Lung (tissue), 12 donors: ENCODE data around the gene SLC13A2. TPM values are rescaled to one million over a fixed set of nuclear protein-coding genes. Genes with fewer than 3 reads are reported as not detected.

Source experiments
- ATAC-seq: fragments of 200-7000 bp; cut with Tn5 transposase; one replicate; pipeline ENCODE4 v1.9.1; 2020; ENCODE audit warnings: moderate number of reproducible peaks; ENCODE audit not compliant: insufficient read depth, low FRiP score
- DNase-seq, 3 donors: peaks; one replicate each; pipeline ENCODE4 v3.0.0-alpha.2; 2013 to 2017
- H3K27ac ChIP-seq, 2 donors: one replicate each; pipeline ENCODE4 v1.5.1; 2013; ENCODE audit warnings: mild to moderate bottlenecking in 2 of 2, moderate library complexity in 2 of 2, control low read depth in 1 of 2, inconsistent platforms in 1 of 2, low read depth in 1 of 2, low read length in 1 of 2
- H3K27me3 ChIP-seq, 3 donors: one replicate each; pipeline ENCODE4 v1.5.1; 2013; ENCODE audit warnings: low read length in 2 of 3; ENCODE audit not compliant: control insufficient read depth in 3 of 3, insufficient read depth in 3 of 3
- H3K36me3 ChIP-seq, 4 donors: one replicate each; pipeline ENCODE4 v1.5.1; 2013; ENCODE audit warnings: low read length in 4 of 4, mild to moderate bottlenecking in 1 of 4, moderate library complexity in 1 of 4; ENCODE audit not compliant: control insufficient read depth in 4 of 4, insufficient read depth in 4 of 4
- H3K4me1 ChIP-seq, 5 donors: one replicate each; pipeline ENCODE4 v1.5.1; 2013; ENCODE audit warnings: low read length in 5 of 5, mild to moderate bottlenecking in 2 of 5, moderate library complexity in 1 of 5; ENCODE audit not compliant: control insufficient read depth in 5 of 5, insufficient read depth in 5 of 5
- H3K4me3 ChIP-seq: one replicate; pipeline ENCODE4 v1.5.1; 2013; ENCODE audit warnings: mild to moderate bottlenecking, control low read depth, moderate library complexity
- H3K9ac ChIP-seq, 2 donors: one replicate each; pipeline ENCODE4 v1.5.1; 2013; ENCODE audit warnings: low read length in 2 of 2, control low read depth in 1 of 2; ENCODE audit not compliant: insufficient read depth in 1 of 2
- H3K9me3 ChIP-seq, 4 donors: one replicate each; pipeline ENCODE4 v1.5.1; 2013; ENCODE audit warnings: low read length in 3 of 4, mild to moderate bottlenecking in 1 of 4, moderate library complexity in 1 of 4; ENCODE audit not compliant: control insufficient read depth in 4 of 4, insufficient read depth in 3 of 4
- whole genome bisulfite sequencing, 2 donors: extraction: QIAGEN DNeasy Blood & Tissue Kit; methylation state at CpG; one replicate each; pipeline ENCODE4 v1.1.7; 2013; 5-methylcytosine and 5-hydroxymethylcytosine counted together
- polyA plus RNA-seq, 2 donors: library from polyadenylated mRNA; stranded (reverse); fragments of 200-250 nt; gene quantifications; one replicate each; pipeline ENCODE4 v1.2.1, GENCODE V29; 2013
- total RNA-seq, 2 donors: library from RNA; depleted of rRNA in 1 of 2; stranded (reverse); fragments of >200 nt in 1 of 2; gene quantifications; one replicate each; pipeline ENCODE4 v1.2.1, GENCODE V29; 2014 to 2021
- TF ChIP-seq, protein P1 (sequence below): IDR thresholded peaks from 2 replicates; pipeline ENCODE4 v1.5.1; 2012; ENCODE audit warnings: mild to moderate bottlenecking; ENCODE audit errors: control extremely low read depth, extremely low read depth
- donor health status: control.
- donor health status: control.
- donor health status: Bipolar disorder and iron deficiency.
- donor health status: healthy.
- donor health status: DM: yes; HTN: yes; CAD: no.

Gene SLC13A2
- total and polyA plus RNA-seq, 4 donors: 0.02 to 0.15 (median 0.06) TPM; not detected in 1

DNA sequence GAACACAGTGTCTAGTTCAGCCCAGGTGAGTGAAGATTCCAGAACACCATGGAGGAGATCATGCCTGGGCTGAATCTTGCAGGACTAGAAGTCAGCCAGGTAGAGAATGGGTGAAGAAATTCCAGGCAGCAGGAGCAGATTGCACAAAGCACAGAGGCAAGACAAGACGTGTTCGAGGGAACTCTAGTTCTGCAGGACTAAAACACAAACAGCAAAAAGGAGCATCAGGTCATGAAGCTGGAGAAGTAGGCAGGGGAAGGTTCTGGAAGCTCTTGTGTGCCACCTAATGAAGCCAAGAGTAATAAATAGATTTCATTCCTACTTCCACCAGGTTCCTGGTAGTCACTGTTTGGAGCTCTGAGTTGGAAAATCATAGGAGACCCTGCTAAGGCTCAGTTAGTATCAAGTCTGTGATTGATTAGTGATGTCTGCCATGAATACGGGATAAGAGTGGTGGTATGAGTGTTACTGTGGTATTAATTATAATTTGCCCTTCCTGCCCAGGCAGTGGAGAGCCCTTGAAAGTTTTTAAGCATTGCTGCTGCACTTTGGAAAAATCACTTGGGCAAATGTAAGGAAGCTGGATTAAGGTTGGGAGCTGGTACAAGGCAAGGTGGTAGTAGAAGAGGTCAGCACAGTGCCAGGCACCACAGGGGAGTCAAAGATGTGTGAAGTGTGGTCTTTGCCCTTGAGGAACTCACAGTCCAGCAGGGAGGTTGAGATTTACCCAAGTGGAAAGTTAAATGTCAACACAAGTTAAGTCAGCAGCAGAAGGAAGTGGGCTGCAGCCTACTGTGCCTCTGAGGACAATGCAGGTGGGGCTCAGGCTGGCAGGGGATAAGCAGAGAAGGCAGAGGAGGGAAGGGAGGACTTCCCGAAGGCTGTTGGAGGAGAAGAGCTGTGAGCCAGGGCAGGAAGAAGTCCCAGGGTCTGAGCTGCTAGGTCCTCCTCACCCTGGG is 19.2 kb downstream of the SLC13A2 start:
- Histone ChIP-seq H3K9ac (no peak overlapping the region), H3K36me3 (no peaks in the 10 kb centered on the region), H3K27me3 (no peaks in the 10 kb centered on the region), H3K27ac (no peak overlapping the region), H3K4me3 (no peak overlapping the region), H3K4me1 (peaks cover 0 to 7% (median 0%) of the 10 kb centered on the region in 5 donors), H3K9me3 (no peaks in the 10 kb centered on the region)
- no peak for ATAC-seq
- no peak for DNase-seq
- 52 to 57% methylated on average over 4 of the region's 4 CpGs for WGBS, 2 donors
- TF ChIP-seq, protein P1, sequence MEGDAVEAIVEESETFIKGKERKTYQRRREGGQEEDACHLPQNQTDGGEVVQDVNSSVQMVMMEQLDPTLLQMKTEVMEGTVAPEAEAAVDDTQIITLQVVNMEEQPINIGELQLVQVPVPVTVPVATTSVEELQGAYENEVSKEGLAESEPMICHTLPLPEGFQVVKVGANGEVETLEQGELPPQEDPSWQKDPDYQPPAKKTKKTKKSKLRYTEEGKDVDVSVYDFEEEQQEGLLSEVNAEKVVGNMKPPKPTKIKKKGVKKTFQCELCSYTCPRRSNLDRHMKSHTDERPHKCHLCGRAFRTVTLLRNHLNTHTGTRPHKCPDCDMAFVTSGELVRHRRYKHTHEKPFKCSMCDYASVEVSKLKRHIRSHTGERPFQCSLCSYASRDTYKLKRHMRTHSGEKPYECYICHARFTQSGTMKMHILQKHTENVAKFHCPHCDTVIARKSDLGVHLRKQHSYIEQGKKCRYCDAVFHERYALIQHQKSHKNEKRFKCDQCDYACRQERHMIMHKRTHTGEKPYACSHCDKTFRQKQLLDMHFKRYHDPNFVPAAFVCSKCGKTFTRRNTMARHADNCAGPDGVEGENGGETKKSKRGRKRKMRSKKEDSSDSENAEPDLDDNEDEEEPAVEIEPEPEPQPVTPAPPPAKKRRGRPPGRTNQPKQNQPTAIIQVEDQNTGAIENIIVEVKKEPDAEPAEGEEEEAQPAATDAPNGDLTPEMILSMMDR: no peak

GRCh38 chr17:28493460-28493859 is 20.0 kb downstream of the SLC13A2 start:
- no peak overlapping the region for H3K27ac ChIP-seq
- no peak overlapping the region for H3K9ac ChIP-seq
- no peak overlapping the region for H3K4me3 ChIP-seq
- no peaks in the 10 kb centered on the region for H3K9me3 ChIP-seq
- no peak for DNase-seq
- H3K4me1 ChIP-seq: peaks cover 0 to 9% (median 0%) of the 10 kb centered on the region in 5 donors
- WGBS, 2 donors: 58 to 75% methylated on average over 9 of the region's 9 CpGs
- TF ChIP-seq, protein P1: no peak
- H3K27me3 ChIP-seq: no peaks in the 10 kb centered on the region
- no peaks in the 10 kb centered on the region for H3K36me3 ChIP-seq
- no peak for ATAC-seq

DNA sequence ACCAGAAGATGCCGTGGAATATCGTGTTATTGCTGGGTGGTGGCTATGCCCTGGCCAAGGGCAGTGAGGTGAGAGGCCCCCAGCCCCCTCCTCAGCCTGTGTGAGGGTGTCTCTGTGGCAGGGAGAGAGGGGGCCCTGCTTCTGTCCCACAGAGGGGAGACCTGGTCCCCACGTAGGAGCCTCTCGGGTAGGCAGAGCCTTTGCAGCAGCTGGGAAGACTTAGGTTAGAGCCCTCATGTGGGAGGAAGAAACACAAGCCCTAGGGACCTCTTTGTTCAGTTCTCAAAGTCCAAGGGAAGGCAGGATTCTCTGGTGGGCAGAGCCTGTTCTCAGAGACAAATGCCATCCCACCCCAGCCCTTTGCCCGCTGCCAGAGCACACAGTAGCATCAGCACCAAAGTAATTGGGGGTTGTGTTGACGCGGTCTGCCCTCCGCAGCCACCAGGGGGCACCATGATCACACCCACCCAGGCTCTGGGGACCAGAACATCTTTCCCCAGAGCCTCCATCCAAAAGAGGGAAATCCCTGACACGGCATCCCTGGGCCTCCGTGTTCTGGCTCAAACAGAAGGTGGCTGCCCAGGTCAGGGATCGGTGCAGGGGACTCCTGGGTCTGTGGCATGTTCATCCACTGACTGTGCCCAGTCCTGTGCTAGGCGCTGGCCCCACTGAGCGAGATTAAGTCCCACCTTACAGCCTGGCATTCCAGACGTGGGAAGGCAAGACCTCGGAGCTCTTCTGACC is 21.2 kb downstream of the SLC13A2 start:
- peak; percentile 83 for ATAC-seq
- WGBS, 2 donors: 40 to 48% methylated on average over 15 of the region's 15 CpGs
- no peak overlapping the region for H3K4me3 ChIP-seq
- H3K27ac ChIP-seq: no peak overlapping the region
- TF ChIP-seq, protein P1: peak; percentile 81
- no peaks in the 10 kb centered on the region for H3K9me3 ChIP-seq
- no peaks in the 10 kb centered on the region for H3K27me3 ChIP-seq
- peak; percentile 68 to 77 (median 73) for DNase-seq
- H3K36me3 ChIP-seq: no peaks in the 10 kb centered on the region
- peaks cover 0 to 9% (median 0%) of the 10 kb centered on the region in 5 donors for H3K4me1 ChIP-seq
- no peak overlapping the region for H3K9ac ChIP-seq
